SK-N-SH treated with all-trans-retinoic acid at 6 μM for 48 hours (cell line): ENCODE measurements around the gene DOCK2.
A peak's percentile ranks its signal among the peaks of the same experiment; 100 is the strongest.

Experiments used
- ATAC-seq: fragments of 200-7000 bp; cut with Tn5 transposase; 3 replicates; pipeline ENCODE4 v1.9.1; 2020; ENCODE audit warnings: mild to moderate bottlenecking, moderate library complexity
- ARNTL ChIP-seq: fragments of 450-650 bp; formaldehyde crosslinking; IDR thresholded peaks from 2 replicates; pipeline ENCODE4 v1.5.0; 2020; ENCODE audit warnings: low read depth, mild to moderate bottlenecking, moderate library complexity, borderline replicate concordance
- BACH2 ChIP-seq: fragments of 250-450 bp; sonication (Bioruptor Pico); IDR thresholded peaks from 2 replicates; pipeline ENCODE4 v1.9.0; 2021; ENCODE audit warnings: mild to moderate bottlenecking, borderline replicate concordance
- CSDC2 ChIP-seq: fragments of 250-450 bp; sonication (Bioruptor Pico); IDR thresholded peaks from 2 replicates; pipeline ENCODE4 v1.5.0; 2020; ENCODE audit warnings: mild to moderate bottlenecking, moderate library complexity
- ESRRG ChIP-seq: fragments of 250-450 bp; sonication (Bioruptor Pico); IDR thresholded peaks from 2 replicates; pipeline ENCODE4 v1.6.1; 2021; ENCODE audit warnings: mild to moderate bottlenecking
- ISL1 ChIP-seq: fragments of 250-450 bp; sonication (Bioruptor Pico); IDR thresholded peaks from 2 replicates; pipeline ENCODE4 v2.1.2; 2022; ENCODE audit warnings: mild to moderate bottlenecking, moderate library complexity
- OSR1 ChIP-seq: fragments of 250-450 bp; sonication (Bioruptor Pico); IDR thresholded peaks from 2 replicates; pipeline ENCODE4 v1.8.0; 2022; ENCODE audit warnings: moderate library complexity, mild to moderate bottlenecking, inconsistent platforms
- RARB ChIP-seq: fragments of 250-450 bp; sonication (Bioruptor Pico); IDR thresholded peaks from 2 replicates; pipeline ENCODE4 v1.8.0; 2021; ENCODE audit warnings: mild to moderate bottlenecking, moderate library complexity
- SNAI2 ChIP-seq: fragments of 250-450 bp; sonication (Bioruptor Pico); IDR thresholded peaks from 2 replicates; pipeline ENCODE4 v1.5.0; 2020; ENCODE audit warnings: mild to moderate bottlenecking, moderate library complexity
- TOX ChIP-seq: fragments of 250-450 bp; sonication (Bioruptor Pico); IDR thresholded peaks from 2 replicates; pipeline ENCODE4 v1.8.0; 2021; ENCODE audit warnings: mild to moderate bottlenecking, moderate library complexity, borderline replicate concordance
- ZC3H10 ChIP-seq: fragments of 250-450 bp; sonication (Bioruptor Pico); IDR thresholded peaks from 2 replicates; pipeline ENCODE4 v1.5.1; 2021; ENCODE audit warnings: mild to moderate bottlenecking, moderate library complexity
- ZFP3 ChIP-seq: fragments of 250-450 bp; sonication (Bioruptor Pico); IDR thresholded peaks from 2 replicates; pipeline ENCODE4 v1.5.0; 2020; ENCODE audit warnings: mild to moderate bottlenecking, moderate library complexity
- ZFP30 ChIP-seq: fragments of 450-650 bp; formaldehyde crosslinking; IDR thresholded peaks from 2 replicates; pipeline ENCODE4 v1.5.0; 2022; ENCODE audit warnings: mild to moderate bottlenecking, moderate library complexity
- ZNF565 ChIP-seq: fragments of 450-650 bp; formaldehyde crosslinking; conservative IDR thresholded peaks from 2 replicates; pipeline ENCODE4 v1.5.0; 2020; ENCODE audit warnings: low read depth, mild to moderate bottlenecking, moderate library complexity
- ZNF70 ChIP-seq: fragments of 450-650 bp; formaldehyde crosslinking; IDR thresholded peaks from 2 replicates; pipeline ENCODE4 v1.5.0; 2020; ENCODE audit warnings: mild to moderate bottlenecking, moderate library complexity
- ZNF8 ChIP-seq: fragments of 450-650 bp; formaldehyde crosslinking; IDR thresholded peaks from 2 replicates; pipeline ENCODE4 v1.5.0; 2020; ENCODE audit warnings: mild to moderate bottlenecking, moderate library complexity
- TF ChIP-seq, protein P1 (sequence below): fragments of 250-450 bp; sonication (Bioruptor Pico); IDR thresholded peaks from 2 replicates; pipeline ENCODE4 v1.5.1; 2020; ENCODE audit warnings: low read depth, mild to moderate bottlenecking, moderate library complexity
- TF ChIP-seq, protein P2 (sequence below): fragments of 250-450 bp; sonication (Bioruptor Pico); IDR thresholded peaks from 2 replicates; pipeline ENCODE4 v1.5.0; 2020; ENCODE audit warnings: mild to moderate bottlenecking, moderate library complexity
- TF ChIP-seq, protein P3 (sequence below): fragments of 250-450 bp; sonication (Bioruptor Pico); IDR thresholded peaks from 2 replicates; pipeline ENCODE4 v1.8.0; 2020; ENCODE audit warnings: mild to moderate bottlenecking, moderate library complexity, borderline replicate concordance
- TF ChIP-seq, protein P4 (sequence below): fragments of 250-450 bp; sonication (Bioruptor Pico); IDR thresholded peaks from 2 replicates; pipeline ENCODE4 v1.5.1; 2021; ENCODE audit warnings: mild to moderate bottlenecking, moderate library complexity
- TF ChIP-seq, protein P5 (sequence below): fragments of 250-450 bp; sonication (Bioruptor Pico); IDR thresholded peaks from 2 replicates; pipeline ENCODE4 v1.8.0; 2021; ENCODE audit warnings: low read depth, mild to moderate bottlenecking, moderate library complexity, borderline replicate concordance

Gene DOCK2

DNA sequence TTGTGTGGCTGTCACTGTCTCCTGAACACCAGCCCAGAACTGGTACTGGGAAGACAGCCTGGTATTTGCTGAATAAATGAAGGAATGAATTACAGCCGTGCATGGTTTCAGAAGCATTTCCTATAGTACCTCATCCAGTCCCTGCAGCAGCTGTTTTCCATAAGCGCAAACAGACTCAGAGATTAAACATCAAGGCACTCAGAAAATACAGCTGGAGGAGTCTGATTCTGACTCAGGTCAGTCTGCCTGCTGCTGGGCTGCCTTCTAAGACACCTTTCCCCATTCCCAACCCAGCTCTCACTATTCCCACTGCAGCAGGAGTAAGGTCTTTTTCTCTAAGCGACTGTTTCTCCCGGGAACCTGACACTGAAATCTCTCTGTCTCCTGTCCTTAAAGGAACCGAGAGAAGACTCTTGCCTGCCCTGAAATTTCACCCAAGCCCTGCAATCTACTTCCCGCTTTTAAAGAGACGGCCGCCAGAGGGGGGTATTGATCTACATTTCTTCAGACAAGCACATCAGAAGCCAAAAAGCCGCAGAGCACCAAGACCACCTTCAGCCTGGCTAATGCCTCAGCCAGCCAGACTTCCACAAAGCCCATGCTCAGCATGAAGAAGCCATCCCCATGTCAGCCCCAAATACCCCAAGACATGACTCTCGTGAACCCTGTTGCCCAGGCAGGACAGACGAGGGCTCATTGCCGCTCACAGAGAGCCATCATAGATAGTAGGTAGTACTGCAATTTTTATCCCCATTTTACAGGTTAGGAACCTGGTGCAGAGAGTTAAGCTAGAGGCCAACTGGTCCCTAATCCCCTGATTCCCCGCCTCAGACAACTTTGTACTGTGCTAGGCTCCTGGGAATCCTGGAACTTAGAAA, 463.2 kb downstream of the DOCK2 start:
- TF ChIP-seq TOX (CRISPR knock-in tag) (no peak), CSDC2 (no peak)
- ATAC-seq, result peak; percentile 92

DNA sequence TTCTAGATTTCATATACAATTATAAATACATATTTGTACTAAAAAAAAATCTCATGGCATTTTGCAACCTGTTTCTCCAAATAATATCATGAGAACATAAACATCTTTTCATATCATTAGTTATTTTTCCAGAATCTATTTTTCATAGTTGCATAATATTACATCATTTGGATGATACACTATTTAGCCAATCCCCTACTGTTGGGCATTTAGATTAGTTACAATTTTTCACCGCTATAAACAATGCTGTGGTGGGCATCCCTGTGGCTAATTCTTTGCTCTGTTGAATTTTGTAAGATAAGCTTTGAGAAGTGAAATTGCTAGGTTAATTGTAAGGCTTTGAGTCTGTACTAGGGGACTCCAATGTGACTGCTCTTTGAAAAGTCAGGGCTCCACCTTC, 466.4 kb downstream of the DOCK2 start:
- TF ChIP-seq ESRRG (no peak), TOX (CRISPR knock-in tag) (no peak), ARNTL (CRISPR knock-in tag) (no peak), ZC3H10 (CRISPR knock-in tag) (no peak), ZFP3 (no peak), ISL1 (CRISPR knock-in tag) (no peak), ZFP30 (CRISPR knock-in tag) (no peak), ZNF8 (CRISPR knock-in tag) (no peak), CSDC2 (no peak), SNAI2 (CRISPR knock-in tag) (no peak), ZNF565 (no peak)
- TF ChIP-seq, protein P1, sequence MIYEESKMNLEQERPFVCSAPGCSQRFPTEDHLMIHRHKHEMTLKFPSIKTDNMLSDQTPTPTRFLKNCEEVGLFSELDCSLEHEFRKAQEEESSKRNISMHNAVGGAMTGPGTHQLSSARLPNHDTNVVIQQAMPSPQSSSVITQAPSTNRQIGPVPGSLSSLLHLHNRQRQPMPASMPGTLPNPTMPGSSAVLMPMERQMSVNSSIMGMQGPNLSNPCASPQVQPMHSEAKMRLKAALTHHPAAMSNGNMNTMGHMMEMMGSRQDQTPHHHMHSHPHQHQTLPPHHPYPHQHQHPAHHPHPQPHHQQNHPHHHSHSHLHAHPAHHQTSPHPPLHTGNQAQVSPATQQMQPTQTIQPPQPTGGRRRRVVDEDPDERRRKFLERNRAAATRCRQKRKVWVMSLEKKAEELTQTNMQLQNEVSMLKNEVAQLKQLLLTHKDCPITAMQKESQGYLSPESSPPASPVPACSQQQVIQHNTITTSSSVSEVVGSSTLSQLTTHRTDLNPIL (CRISPR knock-in tag), result no peak
- TF ChIP-seq, protein P2, sequence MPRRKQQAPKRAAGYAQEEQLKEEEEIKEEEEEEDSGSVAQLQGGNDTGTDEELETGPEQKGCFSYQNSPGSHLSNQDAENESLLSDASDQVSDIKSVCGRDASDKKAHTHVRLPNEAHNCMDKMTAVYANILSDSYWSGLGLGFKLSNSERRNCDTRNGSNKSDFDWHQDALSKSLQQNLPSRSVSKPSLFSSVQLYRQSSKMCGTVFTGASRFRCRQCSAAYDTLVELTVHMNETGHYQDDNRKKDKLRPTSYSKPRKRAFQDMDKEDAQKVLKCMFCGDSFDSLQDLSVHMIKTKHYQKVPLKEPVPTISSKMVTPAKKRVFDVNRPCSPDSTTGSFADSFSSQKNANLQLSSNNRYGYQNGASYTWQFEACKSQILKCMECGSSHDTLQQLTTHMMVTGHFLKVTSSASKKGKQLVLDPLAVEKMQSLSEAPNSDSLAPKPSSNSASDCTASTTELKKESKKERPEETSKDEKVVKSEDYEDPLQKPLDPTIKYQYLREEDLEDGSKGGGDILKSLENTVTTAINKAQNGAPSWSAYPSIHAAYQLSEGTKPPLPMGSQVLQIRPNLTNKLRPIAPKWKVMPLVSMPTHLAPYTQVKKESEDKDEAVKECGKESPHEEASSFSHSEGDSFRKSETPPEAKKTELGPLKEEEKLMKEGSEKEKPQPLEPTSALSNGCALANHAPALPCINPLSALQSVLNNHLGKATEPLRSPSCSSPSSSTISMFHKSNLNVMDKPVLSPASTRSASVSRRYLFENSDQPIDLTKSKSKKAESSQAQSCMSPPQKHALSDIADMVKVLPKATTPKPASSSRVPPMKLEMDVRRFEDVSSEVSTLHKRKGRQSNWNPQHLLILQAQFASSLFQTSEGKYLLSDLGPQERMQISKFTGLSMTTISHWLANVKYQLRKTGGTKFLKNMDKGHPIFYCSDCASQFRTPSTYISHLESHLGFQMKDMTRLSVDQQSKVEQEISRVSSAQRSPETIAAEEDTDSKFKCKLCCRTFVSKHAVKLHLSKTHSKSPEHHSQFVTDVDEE (CRISPR knock-in tag), result no peak
- TF ChIP-seq, protein P3, sequence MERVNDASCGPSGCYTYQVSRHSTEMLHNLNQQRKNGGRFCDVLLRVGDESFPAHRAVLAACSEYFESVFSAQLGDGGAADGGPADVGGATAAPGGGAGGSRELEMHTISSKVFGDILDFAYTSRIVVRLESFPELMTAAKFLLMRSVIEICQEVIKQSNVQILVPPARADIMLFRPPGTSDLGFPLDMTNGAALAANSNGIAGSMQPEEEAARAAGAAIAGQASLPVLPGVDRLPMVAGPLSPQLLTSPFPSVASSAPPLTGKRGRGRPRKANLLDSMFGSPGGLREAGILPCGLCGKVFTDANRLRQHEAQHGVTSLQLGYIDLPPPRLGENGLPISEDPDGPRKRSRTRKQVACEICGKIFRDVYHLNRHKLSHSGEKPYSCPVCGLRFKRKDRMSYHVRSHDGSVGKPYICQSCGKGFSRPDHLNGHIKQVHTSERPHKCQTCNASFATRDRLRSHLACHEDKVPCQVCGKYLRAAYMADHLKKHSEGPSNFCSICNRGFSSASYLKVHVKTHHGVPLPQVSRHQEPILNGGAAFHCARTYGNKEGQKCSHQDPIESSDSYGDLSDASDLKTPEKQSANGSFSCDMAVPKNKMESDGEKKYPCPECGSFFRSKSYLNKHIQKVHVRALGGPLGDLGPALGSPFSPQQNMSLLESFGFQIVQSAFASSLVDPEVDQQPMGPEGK, result no peak
- no peak for ATAC-seq

DNA sequence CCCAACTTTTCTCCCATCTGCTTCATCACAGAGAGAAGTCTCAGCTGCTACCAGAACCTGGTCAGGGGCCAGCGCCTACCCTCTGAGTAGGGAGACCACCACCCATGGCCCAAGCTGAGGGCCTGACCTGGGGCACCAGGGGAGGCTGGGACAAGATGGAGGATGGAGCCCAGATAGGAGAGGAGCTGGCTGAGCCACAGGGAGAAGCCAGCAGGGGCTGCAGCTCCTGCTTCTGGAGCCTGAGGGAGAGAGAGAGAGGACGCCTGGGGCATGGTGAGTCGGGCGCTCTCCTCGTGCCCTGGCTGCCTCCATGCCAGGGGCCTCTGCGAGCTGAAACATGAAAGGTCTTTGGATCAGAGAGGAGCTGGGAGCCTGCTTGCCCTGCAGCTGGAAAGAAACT, 467.2 kb downstream of the DOCK2 start:
- no peak for ATAC-seq

DNA sequence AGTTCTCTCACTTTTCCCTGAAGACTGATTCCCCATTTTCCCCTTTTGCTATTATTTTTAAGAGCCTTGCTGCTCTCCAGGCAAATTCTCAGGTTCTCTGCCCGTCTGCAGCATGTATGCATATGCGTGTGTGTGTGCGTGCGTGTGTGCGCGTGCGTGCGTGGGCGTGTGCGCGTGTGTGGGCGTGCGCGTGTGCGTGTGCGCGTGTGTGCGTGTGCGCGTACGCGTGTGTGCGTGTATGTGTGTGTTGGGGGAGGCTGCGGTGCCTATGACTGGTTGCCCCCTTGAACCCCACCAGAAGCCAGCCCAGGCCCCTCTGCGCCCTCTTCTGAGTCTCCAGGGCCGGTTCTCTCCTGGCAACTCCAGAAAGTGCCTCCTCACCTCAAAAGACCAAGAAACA, 467.6 kb downstream of the DOCK2 start:
- no peak for TF ChIP-seq SNAI2 (CRISPR knock-in tag)
- no peak for TF ChIP-seq ZNF565
- no peak for TF ChIP-seq ESRRG
- no peak for TF ChIP-seq ZC3H10 (CRISPR knock-in tag)
- TF ChIP-seq, protein P4, sequence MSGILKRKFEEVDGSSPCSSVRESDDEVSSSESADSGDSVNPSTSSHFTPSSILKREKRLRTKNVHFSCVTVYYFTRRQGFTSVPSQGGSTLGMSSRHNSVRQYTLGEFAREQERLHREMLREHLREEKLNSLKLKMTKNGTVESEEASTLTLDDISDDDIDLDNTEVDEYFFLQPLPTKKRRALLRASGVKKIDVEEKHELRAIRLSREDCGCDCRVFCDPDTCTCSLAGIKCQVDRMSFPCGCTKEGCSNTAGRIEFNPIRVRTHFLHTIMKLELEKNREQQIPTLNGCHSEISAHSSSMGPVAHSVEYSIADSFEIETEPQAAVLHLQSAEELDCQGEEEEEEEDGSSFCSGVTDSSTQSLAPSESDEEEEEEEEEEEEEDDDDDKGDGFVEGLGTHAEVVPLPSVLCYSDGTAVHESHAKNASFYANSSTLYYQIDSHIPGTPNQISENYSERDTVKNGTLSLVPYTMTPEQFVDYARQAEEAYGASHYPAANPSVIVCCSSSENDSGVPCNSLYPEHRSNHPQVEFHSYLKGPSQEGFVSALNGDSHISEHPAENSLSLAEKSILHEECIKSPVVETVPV, result no peak
- TF ChIP-seq, protein P2 (CRISPR knock-in tag), result no peak
- no peak for TF ChIP-seq ZFP3
- TF ChIP-seq RARB (CRISPR knock-in tag), result no peak
- TF ChIP-seq ZFP30 (CRISPR knock-in tag), result no peak
- TF ChIP-seq OSR1 (CRISPR knock-in tag), result no peak
- TF ChIP-seq ARNTL (CRISPR knock-in tag), result no peak
- TF ChIP-seq, protein P5, sequence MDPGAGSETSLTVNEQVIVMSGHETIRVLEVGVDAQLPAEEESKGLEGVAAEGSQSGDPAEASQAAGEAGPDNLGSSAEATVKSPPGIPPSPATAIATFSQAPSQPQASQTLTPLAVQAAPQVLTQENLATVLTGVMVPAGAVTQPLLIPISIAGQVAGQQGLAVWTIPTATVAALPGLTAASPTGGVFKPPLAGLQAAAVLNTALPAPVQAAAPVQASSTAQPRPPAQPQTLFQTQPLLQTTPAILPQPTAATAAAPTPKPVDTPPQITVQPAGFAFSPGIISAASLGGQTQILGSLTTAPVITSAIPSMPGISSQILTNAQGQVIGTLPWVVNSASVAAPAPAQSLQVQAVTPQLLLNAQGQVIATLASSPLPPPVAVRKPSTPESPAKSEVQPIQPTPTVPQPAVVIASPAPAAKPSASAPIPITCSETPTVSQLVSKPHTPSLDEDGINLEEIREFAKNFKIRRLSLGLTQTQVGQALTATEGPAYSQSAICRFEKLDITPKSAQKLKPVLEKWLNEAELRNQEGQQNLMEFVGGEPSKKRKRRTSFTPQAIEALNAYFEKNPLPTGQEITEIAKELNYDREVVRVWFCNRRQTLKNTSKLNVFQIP, result no peak
- TF ChIP-seq, protein P1 (CRISPR knock-in tag), result no peak
- TF ChIP-seq ZNF70, result no peak
- TF ChIP-seq CSDC2, result no peak
- ATAC-seq, result no peak

More for the DNA sequence above, 467.2 kb downstream of the DOCK2 start:
- TF ChIP-seq ZC3H10 (CRISPR knock-in tag) (no peak), OSR1 (CRISPR knock-in tag) (no peak), TOX (CRISPR knock-in tag) (no peak), ISL1 (CRISPR knock-in tag) (no peak), ZNF70 (no peak), ZFP30 (CRISPR knock-in tag) (no peak), BACH2 (CRISPR knock-in tag) (no peak)
- TF ChIP-seq, all 23 proteins: peak for 0
